ENCODE measurements around the gene HEXB.

DNA sequence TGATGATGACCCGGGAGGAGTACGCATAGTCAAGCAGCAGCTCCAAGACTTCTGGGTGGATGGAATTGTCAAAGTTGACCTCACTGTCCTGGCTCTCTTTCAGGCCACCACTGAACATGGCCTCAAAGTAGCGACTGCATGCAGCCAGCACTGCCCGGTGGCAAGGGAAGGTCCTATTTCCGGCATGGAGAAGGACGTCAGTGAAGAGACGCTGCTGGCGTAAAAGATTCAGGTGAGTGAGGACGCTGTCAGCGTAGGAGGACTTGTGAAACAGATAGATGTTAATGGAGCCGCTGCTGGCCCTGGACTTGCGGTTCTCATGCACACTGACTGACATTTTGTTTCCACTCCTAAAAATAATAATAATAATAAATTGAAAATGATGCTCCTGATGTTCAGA lies 48.9 kb upstream of the HEXB start:
- no peak for TF ChIP-seq EZH2 (IDR thresholded peaks at IDR 0.05; ENCODE audit: borderline replicate concordance, low read depth, low read length, severe bottlenecking)
- TF ChIP-seq, protein P1, sequence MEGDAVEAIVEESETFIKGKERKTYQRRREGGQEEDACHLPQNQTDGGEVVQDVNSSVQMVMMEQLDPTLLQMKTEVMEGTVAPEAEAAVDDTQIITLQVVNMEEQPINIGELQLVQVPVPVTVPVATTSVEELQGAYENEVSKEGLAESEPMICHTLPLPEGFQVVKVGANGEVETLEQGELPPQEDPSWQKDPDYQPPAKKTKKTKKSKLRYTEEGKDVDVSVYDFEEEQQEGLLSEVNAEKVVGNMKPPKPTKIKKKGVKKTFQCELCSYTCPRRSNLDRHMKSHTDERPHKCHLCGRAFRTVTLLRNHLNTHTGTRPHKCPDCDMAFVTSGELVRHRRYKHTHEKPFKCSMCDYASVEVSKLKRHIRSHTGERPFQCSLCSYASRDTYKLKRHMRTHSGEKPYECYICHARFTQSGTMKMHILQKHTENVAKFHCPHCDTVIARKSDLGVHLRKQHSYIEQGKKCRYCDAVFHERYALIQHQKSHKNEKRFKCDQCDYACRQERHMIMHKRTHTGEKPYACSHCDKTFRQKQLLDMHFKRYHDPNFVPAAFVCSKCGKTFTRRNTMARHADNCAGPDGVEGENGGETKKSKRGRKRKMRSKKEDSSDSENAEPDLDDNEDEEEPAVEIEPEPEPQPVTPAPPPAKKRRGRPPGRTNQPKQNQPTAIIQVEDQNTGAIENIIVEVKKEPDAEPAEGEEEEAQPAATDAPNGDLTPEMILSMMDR (IDR thresholded peaks at IDR 0.05; ENCODE audit: borderline replicate concordance, extremely low read depth, low read length, poor library complexity, severe bottlenecking), result no peak

Data from DND-41 (cell line).